Vagina (tissue), 2 donors: ENCODE results near the gene TSPO. TPM values are rescaled to one million over a fixed set of nuclear protein-coding genes. Genes with fewer than 3 reads are reported as not detected.
"Not testable (repeated sequence)": the region's sequence is repeated elsewhere in the genome, so short reads cannot be mapped to it uniquely, and the experiment has no call there.

ENCODE experiments used
- DNase-seq, 2 donors: peaks; one replicate each; pipeline ENCODE4 v3.0.0-alpha.2; 2017; ENCODE audit errors: extremely low spot score in 2 of 2
- H3K27ac ChIP-seq: fragments of 200-600 bp; sonication (generic); one replicate; pipeline ENCODE4 v1.5.1; 2019
- H3K27me3 ChIP-seq: fragments of 200-600 bp; sonication (generic); one replicate; pipeline ENCODE4 v1.5.1; 2019
- H3K36me3 ChIP-seq, 2 donors: fragments of 200-600 bp; sonication (generic); one replicate each; pipeline ENCODE4 v1.5.1; 2017 to 2019
- H3K4me1 ChIP-seq: fragments of 200-600 bp; sonication (generic); one replicate; pipeline ENCODE4 v1.5.1; 2019
- H3K4me3 ChIP-seq, 2 donors: fragments of 200-600 bp; sonication (generic); 1 replicate in 1 of 2; 2 replicates in 1 of 2; pipeline ENCODE4 v1.5.1; 2016 to 2019
- H3K9me3 ChIP-seq: fragments of 200-600 bp; sonication (generic); one replicate; pipeline ENCODE4 v1.5.1; 2019
- POLR2A ChIP-seq, 2 donors: fragments of 450-650 bp; IDR thresholded peaks; one replicate each; pipeline ENCODE4 v1.6.1; 2017; ENCODE audit warnings: antibody characterized with exemption in 2 of 2, mild to moderate bottlenecking in 2 of 2, moderate library complexity in 2 of 2
- POLR2AphosphoS5 ChIP-seq, 2 donors: sonication (generic); formaldehyde crosslinking; IDR thresholded peaks; one replicate each; pipeline ENCODE4 v1.9.0; 2017; ENCODE audit warnings: antibody characterized with exemption in 2 of 2, mild to moderate bottlenecking in 2 of 2, low read depth in 1 of 2; ENCODE audit not compliant: insufficient read depth in 1 of 2
- intact Hi-C: fragments of 100-400 bp; cut with DNase I; formaldehyde crosslinking; loops from one replicate; pipeline ENCODE4 v1.15.1; 2023
- total RNA-seq: library from RNA; depleted of rRNA; stranded (reverse); fragments of >200 nt; gene quantifications from one replicate; pipeline ENCODE4 v1.2.3, GENCODE V29; 2016
- TF ChIP-seq, protein P1 (sequence below), 3 experiments: fragments of 450-650 bp in 2 of 3; fragments of 200-600 bp in 1 of 3; sonication (generic) in 1 of 3; IDR thresholded peaks; one replicate each; pipeline ENCODE4 v1.5.1; 2017 to 2019; ENCODE audit warnings: antibody characterized with exemption in 3 of 3, mild to moderate bottlenecking in 2 of 3, moderate library complexity in 2 of 3

The TSPO gene
- total RNA-seq = 524 TPM

DNA sequence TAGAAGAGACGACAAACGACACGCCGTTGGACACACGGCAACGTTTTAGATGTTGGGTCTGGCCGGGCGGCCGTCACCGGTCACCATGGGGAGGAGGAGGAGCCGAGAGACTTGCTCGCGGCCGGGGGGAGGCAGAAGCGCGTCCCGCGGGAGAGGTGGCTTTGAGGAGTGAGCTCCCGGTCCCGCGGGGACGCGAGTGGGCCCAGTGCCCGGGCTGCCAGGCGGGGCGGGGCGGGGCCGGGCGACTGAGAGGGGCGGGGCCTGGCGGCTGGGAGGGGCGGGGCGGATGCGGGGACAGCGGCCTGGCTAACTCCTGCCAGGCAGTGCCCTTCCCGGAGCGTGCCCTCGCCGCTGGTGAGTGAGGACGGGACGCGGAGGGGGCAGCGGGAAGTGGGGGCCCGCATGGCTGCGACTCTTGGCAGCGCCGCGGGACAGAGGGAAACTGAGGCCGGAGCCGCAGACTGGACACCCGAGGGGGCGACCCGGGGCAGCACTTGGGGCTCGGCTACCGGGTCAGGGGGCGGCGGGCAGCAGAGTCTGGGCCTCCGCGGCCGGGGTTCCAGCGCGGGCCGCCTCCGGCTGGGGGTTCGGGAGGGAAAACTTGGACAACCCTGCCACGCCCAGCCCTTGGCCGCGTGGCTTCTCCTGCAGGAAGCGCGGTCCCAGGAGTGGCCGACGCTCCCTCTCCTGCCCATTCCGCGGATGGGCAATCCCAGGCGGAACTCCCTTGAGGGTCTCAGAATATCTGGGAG lies at the start of gene TSPO:
Gene TSPO, plus strand, starts transcription at position 309 of the 752 bp plus-strand sequence. CDS start 7,680 bp downstream, outside the sequence.
- Histone ChIP-seq H3K4me1 (peaks cover 52% of the 10 kb centered on the region), H3K27me3 (no peaks in the 10 kb centered on the region), H3K36me3 (no peaks in the 10 kb centered on the region), H3K4me3 (peak within 1 kb of the TSS; percentile 66 to 90), H3K27ac (peak within 1 kb of the TSS; percentile 95), H3K9me3 (no peaks in the 10 kb centered on the region)
- no peak for DNase-seq
- intact Hi-C loops = no loop called here
- TF ChIP-seq POLR2A (IDR thresholded peaks at IDR 0.05) (peak in 1 of 2 donors; percentile 49), POLR2AphosphoS5 (IDR thresholded peaks at IDR 0.05; ENCODE audit: insufficient read depth in 1 of 2, low read depth in 1 of 2) (peak in 1 of 2 donors; percentile 78)
- TF ChIP-seq, protein P1, sequence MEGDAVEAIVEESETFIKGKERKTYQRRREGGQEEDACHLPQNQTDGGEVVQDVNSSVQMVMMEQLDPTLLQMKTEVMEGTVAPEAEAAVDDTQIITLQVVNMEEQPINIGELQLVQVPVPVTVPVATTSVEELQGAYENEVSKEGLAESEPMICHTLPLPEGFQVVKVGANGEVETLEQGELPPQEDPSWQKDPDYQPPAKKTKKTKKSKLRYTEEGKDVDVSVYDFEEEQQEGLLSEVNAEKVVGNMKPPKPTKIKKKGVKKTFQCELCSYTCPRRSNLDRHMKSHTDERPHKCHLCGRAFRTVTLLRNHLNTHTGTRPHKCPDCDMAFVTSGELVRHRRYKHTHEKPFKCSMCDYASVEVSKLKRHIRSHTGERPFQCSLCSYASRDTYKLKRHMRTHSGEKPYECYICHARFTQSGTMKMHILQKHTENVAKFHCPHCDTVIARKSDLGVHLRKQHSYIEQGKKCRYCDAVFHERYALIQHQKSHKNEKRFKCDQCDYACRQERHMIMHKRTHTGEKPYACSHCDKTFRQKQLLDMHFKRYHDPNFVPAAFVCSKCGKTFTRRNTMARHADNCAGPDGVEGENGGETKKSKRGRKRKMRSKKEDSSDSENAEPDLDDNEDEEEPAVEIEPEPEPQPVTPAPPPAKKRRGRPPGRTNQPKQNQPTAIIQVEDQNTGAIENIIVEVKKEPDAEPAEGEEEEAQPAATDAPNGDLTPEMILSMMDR (IDR thresholded peaks at IDR 0.05) = no peak

DNA sequence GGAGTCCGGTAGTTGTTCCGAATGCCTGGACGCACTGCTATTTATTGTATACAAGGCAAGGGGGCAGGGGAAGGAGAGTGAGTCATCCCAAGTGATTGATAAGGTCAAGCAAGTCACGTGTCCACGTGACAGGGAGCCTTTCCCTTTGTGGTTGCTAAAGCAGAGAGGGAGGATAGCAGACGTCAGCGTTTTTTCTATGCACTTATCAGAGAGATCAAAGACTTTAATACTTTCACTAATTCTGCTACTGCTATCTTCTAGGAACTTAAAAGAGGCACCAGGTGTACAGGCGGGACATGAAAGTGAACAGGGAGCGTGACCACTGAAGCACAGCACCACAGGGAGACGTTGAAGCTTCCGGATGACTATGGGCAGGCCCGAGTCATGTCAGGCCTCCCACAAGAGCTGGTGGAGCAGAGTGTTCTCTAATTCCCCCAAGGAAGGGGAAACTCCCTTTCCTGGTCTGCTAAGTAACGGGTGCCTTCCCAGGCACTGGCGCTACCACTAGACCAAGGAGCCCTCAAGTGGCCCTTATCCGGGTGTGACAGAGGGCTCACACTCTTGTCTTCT lies 47.2 kb upstream of the TSPO start:
- H3K36me3 ChIP-seq, H3K27ac ChIP-seq, H3K27me3 ChIP-seq, intact Hi-C loops, DNase-seq, H3K9me3 ChIP-seq, H3K4me3 ChIP-seq, H3K4me1 ChIP-seq: not testable (repeated sequence)

DNA sequence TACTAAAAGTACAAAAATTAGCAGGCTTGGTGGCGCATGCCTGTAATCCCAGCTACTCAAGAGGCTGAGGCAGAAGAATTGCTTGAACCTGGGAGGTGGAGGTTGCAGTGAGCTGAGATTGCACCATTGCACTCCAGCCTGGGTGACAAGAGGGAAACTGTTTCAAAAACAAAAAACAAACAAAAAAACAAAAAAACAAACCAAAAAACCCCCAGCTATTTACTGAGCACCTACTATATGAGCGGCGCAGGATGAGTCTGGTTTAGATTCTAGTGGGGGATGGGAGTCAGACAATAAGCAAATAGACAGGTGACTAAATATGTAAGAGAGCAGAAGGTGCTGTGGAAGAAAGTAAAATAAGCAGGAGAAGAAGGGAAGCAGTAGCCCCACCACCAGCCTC lies 46.4 kb upstream of the TSPO start:
- intact Hi-C loops, H3K27ac ChIP-seq: not testable (repeated sequence)

DNA sequence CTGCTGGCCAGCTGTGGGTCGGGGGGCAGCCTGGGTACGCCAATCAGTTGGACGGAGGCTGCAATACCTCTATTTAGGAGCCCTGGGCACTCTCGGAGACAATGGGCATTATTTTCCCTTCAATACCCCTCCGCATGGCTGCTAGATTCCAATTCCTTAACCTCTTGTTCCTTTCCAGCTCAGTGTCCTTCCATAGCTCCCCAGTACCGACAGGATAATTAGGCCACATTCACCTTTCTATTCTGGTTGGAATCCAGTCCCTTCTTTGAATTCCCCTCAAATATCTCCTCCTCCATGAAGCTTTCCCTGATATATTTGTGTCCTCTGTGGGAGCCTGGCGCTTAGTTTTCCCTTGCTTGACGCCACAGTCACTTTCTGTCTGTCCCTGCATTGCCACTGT lies 45.1 kb upstream of the TSPO start:
- Histone ChIP-seq H3K4me3 (no peak overlapping the region), H3K36me3 (no peaks in the 10 kb centered on the region), H3K9me3 (no peaks in the 10 kb centered on the region), H3K4me1 (peaks cover 18% of the 10 kb centered on the region), H3K27ac (no peak overlapping the region), H3K27me3 (no peaks in the 10 kb centered on the region)
- intact Hi-C loops = no loop called here
- TF ChIP-seq, protein P1 (IDR thresholded peaks at IDR 0.05) = no peak
- no peak for TF ChIP-seq POLR2AphosphoS5 (IDR thresholded peaks at IDR 0.05; ENCODE audit: insufficient read depth in 1 of 2, low read depth in 1 of 2)
- no peak for TF ChIP-seq POLR2A (IDR thresholded peaks at IDR 0.05)
- no peak for DNase-seq

More for the DNA sequence above, 46.4 kb upstream of the TSPO start:
- H3K9me3 ChIP-seq, H3K36me3 ChIP-seq, DNase-seq, H3K27me3 ChIP-seq, H3K4me3 ChIP-seq, H3K4me1 ChIP-seq: not testable (repeated sequence)

DNA sequence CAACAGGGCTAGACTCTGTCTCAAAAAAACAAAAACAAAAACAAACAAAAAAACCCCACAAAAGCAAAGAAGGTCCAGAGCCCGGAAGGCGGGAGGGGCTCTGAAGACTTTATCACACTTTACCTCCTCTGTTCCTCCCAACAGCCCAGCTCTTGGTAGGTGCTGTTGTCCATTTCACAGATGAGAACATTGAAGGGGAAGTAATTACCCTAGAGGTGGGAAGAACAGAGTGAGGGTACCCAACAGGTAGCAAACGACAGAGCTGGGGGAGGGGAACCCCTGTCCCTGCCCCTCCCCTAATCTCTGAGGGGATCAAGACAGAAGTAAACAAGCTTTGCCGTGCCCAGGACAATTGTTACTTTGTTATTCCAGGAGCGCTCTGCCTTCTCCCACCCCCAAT lies 41.8 kb upstream of the TSPO start:
- no peaks in the 10 kb centered on the region for H3K27me3 ChIP-seq
- H3K4me3 ChIP-seq = no peak overlapping the region
- H3K9me3 ChIP-seq = no peaks in the 10 kb centered on the region
- intact Hi-C loops = no loop called here
- no peak for DNase-seq
- H3K36me3 ChIP-seq = no peaks in the 10 kb centered on the region
- TF ChIP-seq POLR2AphosphoS5 (IDR thresholded peaks at IDR 0.05; ENCODE audit: insufficient read depth in 1 of 2, low read depth in 1 of 2) (no peak), POLR2A (IDR thresholded peaks at IDR 0.05) (no peak)
- TF ChIP-seq, protein P1 (IDR thresholded peaks at IDR 0.05) = no peak
- H3K27ac ChIP-seq = no peak overlapping the region
- peaks cover 26% of the 10 kb centered on the region for H3K4me1 ChIP-seq

DNA sequence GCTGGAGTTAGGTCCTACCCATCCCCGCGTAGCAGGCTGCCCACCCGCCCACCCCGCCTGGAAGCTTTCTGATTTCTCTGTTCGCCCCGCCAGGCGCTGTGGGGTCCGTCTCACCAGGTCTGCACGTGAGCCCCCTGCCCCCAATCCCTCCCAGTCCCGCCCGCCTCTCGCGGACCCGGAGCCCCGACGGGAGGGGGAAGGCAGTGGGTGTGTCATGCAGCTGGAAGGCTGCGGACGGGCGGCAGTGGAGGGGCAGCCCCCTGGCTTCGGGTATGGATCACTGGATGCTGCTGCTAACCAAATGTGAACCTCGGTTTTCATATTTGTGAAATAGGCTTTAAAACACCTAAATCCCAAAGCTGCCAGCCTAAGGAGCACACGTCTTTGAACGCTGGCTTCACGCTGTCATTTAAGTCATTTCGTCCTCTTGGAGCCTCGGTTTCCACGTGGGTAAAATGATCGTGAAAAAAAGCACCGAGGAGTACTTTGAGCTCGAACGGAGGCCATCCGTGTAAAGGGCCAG lies 41.4 kb upstream of the TSPO start:
- intact Hi-C loops = no loop called here
- no peak for DNase-seq
- Histone ChIP-seq H3K4me1 (peaks cover 26% of the 10 kb centered on the region), H3K36me3 (no peaks in the 10 kb centered on the region), H3K27ac (no peak overlapping the region), H3K27me3 (no peaks in the 10 kb centered on the region), H3K9me3 (no peaks in the 10 kb centered on the region), H3K4me3 (peak overlapping the region; percentile 52 to 58)
- TF ChIP-seq POLR2A (IDR thresholded peaks at IDR 0.05) (no peak), POLR2AphosphoS5 (IDR thresholded peaks at IDR 0.05; ENCODE audit: insufficient read depth in 1 of 2, low read depth in 1 of 2) (no peak)
- TF ChIP-seq, protein P1 (IDR thresholded peaks at IDR 0.05) = no peak
